Bronchial epithelial cell (primary cell): ENCODE data around the gene PARVB. TPM values are rescaled to one million over a fixed set of nuclear protein-coding genes. Genes with fewer than 3 reads are reported as not detected.

Experiments used
- DNase-seq: peaks from one replicate; pipeline ENCODE4 v3.0.0-alpha.2; 2010; ENCODE audit warnings: low read depth
- FAIRE-seq: peaks from 2 replicates; lab custom pipeline; 2011; peaks lifted over from hg19 to GRCh38; lab: Jason Lieb, UNC
- H3K27me3 ChIP-seq: 2 replicates; pipeline ENCODE4 v1.5.1; 2011; ENCODE audit warnings: low read length; ENCODE audit not compliant: control insufficient read depth, insufficient read depth
- H3K36me3 ChIP-seq: 2 replicates; pipeline ENCODE4 v1.5.1; 2011; ENCODE audit warnings: low read length; ENCODE audit not compliant: control insufficient read depth, insufficient read depth
- H3K4me3 ChIP-seq: 2 replicates; pipeline ENCODE4 v1.5.1; 2011; ENCODE audit warnings: mild to moderate bottlenecking, low read depth, low read length, control low read depth
- CTCF ChIP-seq: IDR thresholded peaks from 2 replicates; pipeline ENCODE4 v1.5.1; 2011; ENCODE audit warnings: mild to moderate bottlenecking, moderate library complexity, low read length, control low read depth, inconsistent platforms; ENCODE audit not compliant: insufficient read depth, severe bottlenecking
- total RNA-seq: library from RNA; depleted of rRNA; stranded (reverse); fragments of >200 nt; gene quantifications from 2 replicates; pipeline ENCODE4 v1.2.1, GENCODE V29; 2014

Gene PARVB
- total RNA-seq, 1 donor from 2014 or later: 3.4 TPM

DNA sequence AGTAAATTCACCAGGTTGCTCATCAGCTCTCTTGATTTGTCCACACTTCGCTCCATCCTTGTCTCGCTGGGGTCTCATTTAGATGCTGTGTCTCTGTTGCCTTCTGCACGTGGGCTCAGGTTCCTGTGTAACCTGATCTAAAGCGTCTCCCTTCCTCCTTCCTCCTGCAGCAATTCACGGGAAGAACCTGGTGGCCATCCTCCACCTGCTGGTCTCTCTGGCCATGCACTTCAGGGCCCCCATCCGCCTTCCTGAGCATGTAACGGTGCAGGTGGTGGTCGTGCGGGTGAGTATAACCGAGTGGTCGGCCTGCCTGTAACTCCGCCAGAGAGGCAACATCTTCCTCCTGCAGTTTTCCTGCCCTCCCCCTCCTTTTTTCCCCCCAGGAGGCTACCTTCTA lies 108.6 kb downstream of the PARVB start:
- Histone ChIP-seq H3K27me3 (no peaks in the 10 kb centered on the region), H3K36me3 (peaks cover 2% of the 10 kb centered on the region), H3K4me3 (no peak overlapping the region)
- DNase-seq (no peak), FAIRE-seq (no peak)
- no peak for TF ChIP-seq CTCF

DNA sequence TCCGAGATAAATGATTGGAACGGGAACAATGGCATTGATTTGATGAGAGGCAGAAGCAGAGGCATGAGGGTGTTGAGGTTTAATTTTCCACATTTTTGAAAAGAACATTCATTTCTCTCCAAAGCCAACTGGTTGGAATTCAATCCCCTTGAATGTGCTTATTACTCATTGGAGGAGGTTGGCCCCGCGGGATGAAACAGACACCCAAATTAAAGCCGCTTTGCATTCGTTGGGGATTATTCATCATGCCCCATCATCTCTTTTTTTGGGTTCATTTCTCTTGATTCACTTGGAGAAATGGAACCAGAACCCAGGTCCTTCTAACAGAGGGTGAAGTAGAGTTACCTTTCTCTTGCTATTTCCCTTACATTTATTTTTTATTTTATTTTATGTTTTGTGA lies 109.1 kb downstream of the PARVB start:
- no peaks in the 10 kb centered on the region for H3K27me3 ChIP-seq
- H3K4me3 ChIP-seq: no peak overlapping the region
- no peak for TF ChIP-seq CTCF
- DNase-seq: no peak
- peaks cover 2% of the 10 kb centered on the region for H3K36me3 ChIP-seq
- FAIRE-seq: no peak

DNA sequence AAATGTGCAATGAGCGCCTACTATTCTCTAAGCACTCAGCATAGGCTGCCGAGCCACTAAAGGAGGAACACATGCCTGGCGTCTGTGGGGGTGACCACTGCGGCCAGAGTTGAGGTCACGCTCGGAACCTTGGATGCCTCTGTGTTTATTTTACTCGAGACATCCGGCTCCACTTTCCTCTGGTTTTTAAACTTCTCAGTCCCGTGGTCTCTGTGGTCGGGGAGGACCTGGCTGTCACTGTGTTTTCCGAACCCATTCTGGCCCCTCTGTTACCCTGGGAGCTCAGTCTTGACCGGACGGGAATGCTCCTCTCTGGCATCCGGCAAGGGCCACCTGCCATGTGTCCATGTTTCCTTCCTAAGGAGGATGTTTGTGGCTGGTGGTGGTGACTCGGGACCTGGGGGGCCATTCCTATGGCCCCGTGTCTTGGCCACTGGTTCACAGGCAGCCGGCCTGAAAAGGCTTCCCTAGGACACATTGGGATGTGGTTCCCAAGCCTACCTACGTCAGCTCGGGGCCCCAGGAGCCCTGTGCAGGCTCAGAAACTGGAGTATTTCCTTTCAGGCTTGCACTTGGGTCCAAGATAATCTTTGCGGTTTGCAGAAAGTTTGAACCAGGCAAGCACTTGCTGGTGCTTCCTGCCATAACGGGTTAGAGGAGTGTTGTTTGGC lies 109.9 kb downstream of the PARVB start:
- DNase-seq (no peak), FAIRE-seq (no peak)
- Histone ChIP-seq H3K27me3 (no peaks in the 10 kb centered on the region), H3K4me3 (no peak overlapping the region), H3K36me3 (peaks cover 2% of the 10 kb centered on the region)
- no peak for TF ChIP-seq CTCF

GRCh38 chr22:44136112-44136511 lies 112.0 kb downstream of the PARVB start:
- FAIRE-seq (no peak), DNase-seq (no peak)
- H3K36me3 ChIP-seq: peaks cover 2% of the 10 kb centered on the region

GRCh38 chr22:44136786-44137185 lies 112.7 kb downstream of the PARVB start:
- no peak for FAIRE-seq
- no peak overlapping the region for H3K4me3 ChIP-seq
- no peak for DNase-seq
- peaks cover 2% of the 10 kb centered on the region for H3K36me3 ChIP-seq
- no peak for TF ChIP-seq CTCF
- no peaks in the 10 kb centered on the region for H3K27me3 ChIP-seq

More at GRCh38 chr22:44136112-44136511, 112.0 kb downstream of the PARVB start:
- TF ChIP-seq CTCF: no peak
- Histone ChIP-seq H3K4me3 (no peak overlapping the region), H3K27me3 (no peaks in the 10 kb centered on the region)

DNA sequence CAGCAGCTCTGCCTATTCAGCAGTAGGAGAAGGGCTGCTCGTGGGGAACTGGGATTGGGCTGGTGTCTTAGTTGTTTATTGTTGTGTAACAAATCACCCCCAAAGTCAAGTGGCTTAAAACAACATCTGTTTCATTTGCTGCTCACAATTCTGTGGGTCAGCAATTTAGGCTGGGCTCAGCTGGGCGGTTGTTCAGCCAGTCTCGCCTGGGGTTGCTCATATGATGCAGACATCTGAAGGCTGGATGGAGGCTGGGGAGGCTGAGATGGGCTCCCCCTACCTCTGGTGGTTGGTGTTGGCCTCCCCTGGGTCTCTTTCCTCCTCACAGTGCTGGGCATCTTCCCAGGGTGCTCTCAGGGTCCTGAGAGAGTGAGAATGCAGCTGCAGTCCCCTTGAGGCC lies 113.3 kb downstream of the PARVB start:
- peaks cover 2% of the 10 kb centered on the region for H3K36me3 ChIP-seq
- no peak for TF ChIP-seq CTCF
- no peak for FAIRE-seq

More for the DNA sequence above, 113.3 kb downstream of the PARVB start:
- Histone ChIP-seq H3K27me3 (no peaks in the 10 kb centered on the region), H3K4me3 (no peak overlapping the region)
- no peak for DNase-seq
